SJCRH30 (cell line): Measurements from ENCODE around the gene EXTL1. TPM values are rescaled to one million over a fixed set of nuclear protein-coding genes. Genes with fewer than 3 reads are reported as not detected.

ENCODE experiments used
- DNase-seq, 2 experiments: peaks; one replicate each; pipeline ENCODE4 v3.0.0-alpha.2; 2015 to 2020
- H3K27ac ChIP-seq: fragments of 250-450 bp; sonication (Bioruptor Pico); 2 replicates; pipeline ENCODE4 v1.5.1; 2020; ENCODE audit warnings: mild to moderate bottlenecking, moderate library complexity
- H3K27me3 ChIP-seq: fragments of 250-450 bp; sonication (Bioruptor Pico); 2 replicates; pipeline ENCODE4 v1.5.1; 2020; ENCODE audit warnings: mild to moderate bottlenecking, moderate library complexity
- H3K36me3 ChIP-seq: fragments of 250-450 bp; sonication (Bioruptor Pico); 2 replicates; pipeline ENCODE4 v1.5.1; 2020; ENCODE audit warnings: mild to moderate bottlenecking, moderate library complexity
- H3K4me1 ChIP-seq: fragments of 250-450 bp; sonication (Bioruptor Pico); 2 replicates; pipeline ENCODE4 v1.5.1; 2020; ENCODE audit warnings: mild to moderate bottlenecking, moderate library complexity
- H3K4me3 ChIP-seq: fragments of 250-450 bp; sonication (Bioruptor Pico); 2 replicates; pipeline ENCODE4 v1.5.1; 2020; ENCODE audit warnings: mild to moderate bottlenecking, moderate library complexity
- H3K9me3 ChIP-seq: fragments of 250-450 bp; sonication (Bioruptor Pico); replicated peaks from 2 replicates; pipeline ENCODE4 v1.5.1; 2020; ENCODE audit warnings: mild to moderate bottlenecking, moderate library complexity
- total RNA-seq: library from RNA; depleted of rRNA; stranded (reverse); fragments of >200 nt; shearing (Covaris generic); gene quantifications from 2 replicates; pipeline ENCODE4 v1.2.3, GENCODE V29; 2014

EXTL1 gene
- total RNA-seq, 1 experiment from 2014 or later, result 38.7 TPM

- Histone ChIP-seq H3K27me3 (peaks cover 9% of the 10 kb centered on the region; the same call in 1 of the 2 replicates), H3K9me3 (no peaks in the 10 kb centered on the region), H3K27ac (no peak overlapping the region), H3K36me3 (no peaks in the 10 kb centered on the region), H3K4me1 (no peaks in the 10 kb centered on the region), H3K4me3 (no peak overlapping the region)
- peak in 1 of 2 experiments; percentile 59 for DNase-seq
These were observed 11.7 kb upstream of the EXTL1 start for GRCh38 chr1:26009796-26010447.

- peaks cover 7% of the 10 kb centered on the region; the same call in 1 of the 2 replicates for H3K27me3 ChIP-seq
- H3K27ac ChIP-seq, result no peak overlapping the region
- H3K36me3 ChIP-seq, result no peaks in the 10 kb centered on the region
- DNase-seq, result no peak
- H3K9me3 ChIP-seq, result no peaks in the 10 kb centered on the region
- no peaks in the 10 kb centered on the region for H3K4me1 ChIP-seq
- no peak overlapping the region for H3K4me3 ChIP-seq
These were observed 10.8 kb upstream of the EXTL1 start for GRCh38 chr1:26010825-26011224.

GRCh38 chr1:26012864-26013263, 8.7 kb upstream of the EXTL1 start:
- H3K4me3 ChIP-seq, result no peak overlapping the region
- no peaks in the 10 kb centered on the region for H3K27me3 ChIP-seq
- H3K9me3 ChIP-seq, result no peaks in the 10 kb centered on the region
- no peak for DNase-seq
- H3K36me3 ChIP-seq, result no peaks in the 10 kb centered on the region
- H3K4me1 ChIP-seq, result peaks cover 19% of the 10 kb centered on the region
- H3K27ac ChIP-seq, result no peak overlapping the region

- no peak overlapping the region for H3K27ac ChIP-seq
- no peaks in the 10 kb centered on the region for H3K36me3 ChIP-seq
- no peak for DNase-seq
These were observed 7.4 kb upstream of the EXTL1 start for GRCh38 chr1:26014179-26014578.

GRCh38 chr1:26015358-26015757, 6.2 kb upstream of the EXTL1 start:
- H3K27ac ChIP-seq, result no peak overlapping the region
- H3K4me3 ChIP-seq, result no peak overlapping the region
- no peaks in the 10 kb centered on the region for H3K27me3 ChIP-seq
- no peaks in the 10 kb centered on the region for H3K36me3 ChIP-seq
- H3K9me3 ChIP-seq, result no peaks in the 10 kb centered on the region
- H3K4me1 ChIP-seq, result peaks cover 35% of the 10 kb centered on the region
- DNase-seq, result no peak

More at GRCh38 chr1:26014179-26014578, 7.4 kb upstream of the EXTL1 start:
- Histone ChIP-seq H3K4me3 (no peak overlapping the region), H3K27me3 (no peaks in the 10 kb centered on the region), H3K4me1 (peaks cover 25% of the 10 kb centered on the region), H3K9me3 (no peaks in the 10 kb centered on the region)

GRCh38 chr1:26016258-26016952, 5.2 kb upstream of the EXTL1 start:
- Histone ChIP-seq H3K9me3 (no peaks in the 10 kb centered on the region), H3K36me3 (no peaks in the 10 kb centered on the region), H3K4me1 (peaks cover 45% of the 10 kb centered on the region), H3K4me3 (no peak overlapping the region), H3K27ac (no peak overlapping the region), H3K27me3 (no peaks in the 10 kb centered on the region)
- DNase-seq, result peak; percentile 62 to 84

GRCh38 chr1:26016953-26017545, 4.5 kb upstream of the EXTL1 start:
- no peak overlapping the region for H3K27ac ChIP-seq
- H3K9me3 ChIP-seq, result no peaks in the 10 kb centered on the region
- peaks cover 46% of the 10 kb centered on the region for H3K4me1 ChIP-seq
- peak in 1 of 2 experiments; percentile 38 for DNase-seq
- H3K36me3 ChIP-seq, result no peaks in the 10 kb centered on the region
- no peak overlapping the region for H3K4me3 ChIP-seq
- H3K27me3 ChIP-seq, result no peaks in the 10 kb centered on the region

GRCh38 chr1:26017606-26018005, 4.0 kb upstream of the EXTL1 start:
- H3K27ac ChIP-seq, result no peak overlapping the region
- no peaks in the 10 kb centered on the region for H3K27me3 ChIP-seq
- H3K36me3 ChIP-seq, result no peaks in the 10 kb centered on the region
- peaks cover 48% of the 10 kb centered on the region for H3K4me1 ChIP-seq
- no peak overlapping the region for H3K4me3 ChIP-seq
- peak; percentile 67 to 73 for DNase-seq
- no peaks in the 10 kb centered on the region for H3K9me3 ChIP-seq

GRCh38 chr1:26019641-26020315, 1.8 kb upstream of the EXTL1 start:
- no peaks in the 10 kb centered on the region for H3K9me3 ChIP-seq
- H3K36me3 ChIP-seq, result no peaks in the 10 kb centered on the region
- no peak overlapping the region; the same call in 1 of the 2 replicates for H3K27ac ChIP-seq
- no peaks in the 10 kb centered on the region for H3K27me3 ChIP-seq
- no peak overlapping the region for H3K4me3 ChIP-seq
- DNase-seq, result no peak
- H3K4me1 ChIP-seq, result peaks cover 48% of the 10 kb centered on the region

- Histone ChIP-seq H3K27ac (peak overlapping the region; percentile 97; the same call in 1 of the 2 replicates), H3K9me3 (no peaks in the 10 kb centered on the region), H3K4me1 (peaks cover 49% of the 10 kb centered on the region), H3K36me3 (no peaks in the 10 kb centered on the region), H3K27me3 (no peaks in the 10 kb centered on the region), H3K4me3 (no peak overlapping the region)
- no peak for DNase-seq
These were observed 1.2 kb upstream of the EXTL1 start for GRCh38 chr1:26020330-26020768.

GRCh38 chr1:26020941-26021646, 481 bp upstream of the EXTL1 start:
- no peaks in the 10 kb centered on the region for H3K9me3 ChIP-seq
- H3K36me3 ChIP-seq, result no peaks in the 10 kb centered on the region
- peak overlapping the region; percentile 68 for H3K4me3 ChIP-seq
- peak overlapping the region; percentile 97 for H3K27ac ChIP-seq
- peaks cover 51% of the 10 kb centered on the region for H3K4me1 ChIP-seq
- peak in 1 of 2 experiments; percentile 72 for DNase-seq
- no peaks in the 10 kb centered on the region for H3K27me3 ChIP-seq

- peak; percentile 56 to 60 for DNase-seq
- Histone ChIP-seq H3K4me1 (peaks cover 38% of the 10 kb centered on the region), H3K36me3 (peaks cover 8% of the 10 kb centered on the region), H3K4me3 (peak overlapping the region; percentile 68), H3K27me3 (no peaks in the 10 kb centered on the region), H3K27ac (peak overlapping the region; percentile 97), H3K9me3 (no peaks in the 10 kb centered on the region)
These were observed 817 bp downstream of the EXTL1 start for GRCh38 chr1:26022404-26022779.

GRCh38 chr1:26023009-26023408, 1.4 kb downstream of the EXTL1 start:
- H3K27me3 ChIP-seq, result no peaks in the 10 kb centered on the region
- H3K4me3 ChIP-seq, result peak overlapping the region; percentile 68
- peak overlapping the region; percentile 97 for H3K27ac ChIP-seq
- peaks cover 8% of the 10 kb centered on the region for H3K36me3 ChIP-seq
- peaks cover 31% of the 10 kb centered on the region for H3K4me1 ChIP-seq
- no peaks in the 10 kb centered on the region for H3K9me3 ChIP-seq
- peak; percentile 58 to 69 for DNase-seq

GRCh38 chr1:26023826-26024225, 2.3 kb downstream of the EXTL1 start:
- no peaks in the 10 kb centered on the region for H3K9me3 ChIP-seq
- peak overlapping the region; percentile 68 for H3K4me3 ChIP-seq
- DNase-seq, result peak; percentile 89 to 96
- peaks cover 27% of the 10 kb centered on the region for H3K4me1 ChIP-seq
- peaks cover 8% of the 10 kb centered on the region for H3K36me3 ChIP-seq
- no peaks in the 10 kb centered on the region for H3K27me3 ChIP-seq
- H3K27ac ChIP-seq, result peak overlapping the region; percentile 97
